D721Med (cell line): ENCODE data around the gene DEDD2.

Source experiments
- DNase-seq: peaks from one replicate; pipeline ENCODE4 v3.0.0; 2011; ENCODE audit warnings: low spot score; ENCODE audit not compliant: insufficient read length
- FAIRE-seq: peaks from 2 replicates; lab custom pipeline; 2011; peaks lifted over from hg19 to GRCh38; lab: Jason Lieb, UNC
- CTCF ChIP-seq: IDR thresholded peaks from 2 replicates; pipeline ENCODE4 v1.5.1; 2012; ENCODE audit warnings: mild to moderate bottlenecking, control low read depth; ENCODE audit not compliant: insufficient read depth; ENCODE audit errors: missing control alignments

The DEDD2 gene

GRCh38 chr19:42207767-42208271, 9.7 kb downstream of the DEDD2 start:
- FAIRE-seq (no peak), DNase-seq (no peak)
- TF ChIP-seq CTCF: no peak

- FAIRE-seq (no peak), DNase-seq (no peak)
- TF ChIP-seq CTCF: no peak
Measured at GRCh38 chr19:42206871-42207755, 10.4 kb downstream of the DEDD2 start.

- no peak for FAIRE-seq
- no peak for TF ChIP-seq CTCF
Measured at GRCh38 chr19:42204664-42205063, 12.8 kb downstream of the DEDD2 start.

GRCh38 chr19:42203700-42204099, 13.8 kb downstream of the DEDD2 start:
- DNase-seq: no peak
- no peak for TF ChIP-seq CTCF
- FAIRE-seq: no peak

More at GRCh38 chr19:42204664-42205063, 12.8 kb downstream of the DEDD2 start:
- DNase-seq: no peak

- DNase-seq (no peak), FAIRE-seq (no peak)
- no peak for TF ChIP-seq CTCF
Measured at GRCh38 chr19:42202290-42202880, 15.1 kb downstream of the DEDD2 start.

- FAIRE-seq (no peak), DNase-seq (no peak)
- TF ChIP-seq CTCF: no peak
Measured at GRCh38 chr19:42201489-42202289, 15.8 kb downstream of the DEDD2 start.
